A549 (cell line): ENCODE results near the gene HSD17B3. TPM values are rescaled to one million over a fixed set of nuclear protein-coding genes. Genes with fewer than 3 reads are reported as not detected.

Source experiments
- ATAC-seq, 2 experiments: fragments of 200-7000 bp in 1 of 2; fragments of >200 bp in 1 of 2; cut with Nextera tagmentation in 1 of 2; cut with Tn5 transposase in 1 of 2; 3 replicates each; pipeline versions ENCODE4 v1.8.0 to v1.9.1; 2018 to 2020; ENCODE audit warnings: mild to moderate bottlenecking in 1 of 2, moderate library complexity in 1 of 2
- CTCF ChIA-PET: fragments of 300-600 bp; sonication (Branson Sonifier 250); formaldehyde crosslinking; extraction: SDS; loops from one replicate; lab custom pipeline; 2021; ENCODE audit warnings: antibody characterized with exemption, inconsistent platforms; lab: Yijun Ruan, JAX
- POLR2A ChIA-PET: fragments of 350-600 bp; formaldehyde crosslinking; extraction: SDS; loops from one replicate; lab custom pipeline; 2021; ENCODE audit warnings: antibody characterized with exemption, inconsistent platforms; lab: Yijun Ruan, JAX
- DNase-seq, 2 experiments: peaks; one replicate each; pipeline versions ENCODE4 v3.0.0 to v3.0.0-alpha.2; 2011 to 2016; ENCODE audit warnings: low read depth in 1 of 2, low spot score in 1 of 2
- FAIRE-seq: peaks from 2 replicates; lab custom pipeline; 2011; peaks lifted over from hg19 to GRCh38; lab: Jason Lieb, UNC
- H3K27ac ChIP-seq, 2 experiments: fragments of >200 bp; sonication (Bioruptor Twin); formaldehyde crosslinking; 3 replicates each; pipeline ENCODE4 v1.5.1; 2016 to 2017
- H3K4me1 ChIP-seq: fragments of >200 bp; sonication (Bioruptor Twin); formaldehyde crosslinking; 3 replicates; pipeline ENCODE4 v1.6.1; 2016
- H3K4me2 ChIP-seq: fragments of >200 bp; sonication (Bioruptor Twin); formaldehyde crosslinking; 3 replicates; pipeline ENCODE4 v1.6.1; 2016
- H3K4me3 ChIP-seq: fragments of >200 bp; sonication (Bioruptor Twin); formaldehyde crosslinking; 3 replicates; pipeline ENCODE4 v1.5.1; 2016
- H3K9me3 ChIP-seq: fragments of >200 bp; sonication (Bioruptor Twin); formaldehyde crosslinking; 3 replicates; pipeline ENCODE4 v1.6.1; 2016
- BHLHE40 ChIP-seq: IDR thresholded peaks from 2 replicates; pipeline ENCODE4 v1.6.1; 2012; ENCODE audit warnings: low read depth, low read length, inconsistent platforms
- CBX8 ChIP-seq: fragments of 200-600 bp; sonication (generic); IDR thresholded peaks from 2 replicates; pipeline ENCODE4 v1.6.1; 2016
- CEBPB ChIP-seq, 2 experiments: fragments of >200 bp in 1 of 2; sonication (Bioruptor Twin) in 1 of 2; formaldehyde crosslinking in 1 of 2; IDR thresholded peaks; 2 replicates each; pipeline ENCODE4 v1.6.1; 2012 to 2016
- CHD4 ChIP-seq: fragments of 200-600 bp; sonication (generic); IDR thresholded peaks from 2 replicates; pipeline ENCODE4 v1.6.1; 2016; ENCODE audit warnings: antibody characterized with exemption, mild to moderate bottlenecking, borderline replicate concordance
- EHF ChIP-seq: fragments of 250-450 bp; sonication (Bioruptor Pico); IDR thresholded peaks from 2 replicates; pipeline ENCODE4 v1.5.0; 2020; ENCODE audit warnings: mild to moderate bottlenecking
- HOXB13 ChIP-seq: fragments of 250-450 bp; sonication (Bioruptor Pico); IDR thresholded peaks from 2 replicates; pipeline ENCODE4 v1.5.0; 2020; ENCODE audit warnings: low read depth, mild to moderate bottlenecking, moderate library complexity
- MYC ChIP-seq: IDR thresholded peaks from 2 replicates; pipeline ENCODE4 v1.6.1; 2012; ENCODE audit warnings: mild to moderate bottlenecking, inconsistent platforms, low read length, improper control_type of control experiment, borderline replicate concordance
- NR3C1 ChIP-seq: fragments of >200 bp; sonication (Bioruptor Twin); formaldehyde crosslinking; IDR thresholded peaks from 3 replicates; pipeline ENCODE4 v1.6.1; 2017
- PHF8 ChIP-seq: fragments of 200-600 bp; sonication (generic); IDR thresholded peaks from 2 replicates; pipeline ENCODE4 v1.6.1; 2016; ENCODE audit warnings: low read depth, mild to moderate bottlenecking, antibody characterized with exemption, moderate library complexity, borderline replicate concordance
- RCOR1 ChIP-seq: fragments of 150-350 bp; IDR thresholded peaks from 2 replicates; pipeline ENCODE4 v1.6.1; 2014; ENCODE audit warnings: antibody characterized with exemption, low read length, low read depth
- TFCP2L1 ChIP-seq: fragments of 250-450 bp; sonication (Bioruptor Pico); IDR thresholded peaks from 2 replicates; pipeline ENCODE4 v1.5.0; 2021; ENCODE audit warnings: mild to moderate bottlenecking
- ZC3H11A ChIP-seq: fragments of 450-650 bp; IDR thresholded peaks from 2 replicates; pipeline ENCODE4 v1.6.1; 2014; ENCODE audit warnings: antibody characterized with exemption, mild to moderate bottlenecking
- ZNF302 ChIP-seq: fragments of 250-450 bp; sonication (Bioruptor Pico); IDR thresholded peaks from 2 replicates; pipeline ENCODE4 v1.9.0; 2021; ENCODE audit warnings: inconsistent platforms, mild to moderate bottlenecking, moderate library complexity
- WGBS: methylation state at CpG from one replicate; pipeline ENCODE4 v1.1.6; 2017; ENCODE audit errors: missing lambda C conversion rate; 5-methylcytosine and 5-hydroxymethylcytosine counted together
- polyA plus RNA-seq, 4 experiments: library from polyadenylated mRNA; depleted of rRNA in 3 of 4; stranded (reverse); fragments of >200 nt; fragmentation: RNase III in 1 of 4; extraction: RNeasy Plus Mini Kit Qiagen cat#74134 plus additional on column Dnase treatment in 1 of 4; gene quantifications; 2 replicates in 3 of 4; 3 replicates in 1 of 4; pipeline ENCODE4 v1.2.3, GENCODE V29; 2011 to 2017
- TF ChIP-seq, protein P1 (sequence below): fragments of 150-350 bp; IDR thresholded peaks from 2 replicates; pipeline ENCODE4 v1.6.1; 2014; ENCODE audit warnings: low read depth, mild to moderate bottlenecking, low read length
- TF ChIP-seq, protein P2 (sequence below): fragments of 200-600 bp; sonication (generic); IDR thresholded peaks from 2 replicates; pipeline ENCODE4 v1.6.1; 2016; ENCODE audit warnings: antibody characterized with exemption, mild to moderate bottlenecking, moderate library complexity
- TF ChIP-seq, protein P3 (sequence below): fragments of 250-450 bp; sonication (Bioruptor Pico); IDR thresholded peaks from 2 replicates; pipeline ENCODE4 v1.5.0; 2020; ENCODE audit warnings: low read depth, mild to moderate bottlenecking, moderate library complexity
- TF ChIP-seq, protein P4 (sequence below): IDR thresholded peaks from 2 replicates; pipeline ENCODE4 v1.6.1; 2012; ENCODE audit warnings: low read depth, borderline replicate concordance
- TF ChIP-seq, protein P5 (sequence below): fragments of 450-650 bp; IDR thresholded peaks from 2 replicates; pipeline ENCODE4 v1.6.1; 2014; ENCODE audit warnings: antibody characterized with exemption
- TF ChIP-seq, protein P6 (sequence below): fragments of >200 bp; sonication (Bioruptor Twin); formaldehyde crosslinking; IDR thresholded peaks from 2 replicates; pipeline ENCODE4 v1.6.1; 2016

HSD17B3 gene
- polyA plus RNA-seq, 2 of the 4 experiments (the other 2 are of a cell fraction) = 0.22 to 0.25 TPM

DNA sequence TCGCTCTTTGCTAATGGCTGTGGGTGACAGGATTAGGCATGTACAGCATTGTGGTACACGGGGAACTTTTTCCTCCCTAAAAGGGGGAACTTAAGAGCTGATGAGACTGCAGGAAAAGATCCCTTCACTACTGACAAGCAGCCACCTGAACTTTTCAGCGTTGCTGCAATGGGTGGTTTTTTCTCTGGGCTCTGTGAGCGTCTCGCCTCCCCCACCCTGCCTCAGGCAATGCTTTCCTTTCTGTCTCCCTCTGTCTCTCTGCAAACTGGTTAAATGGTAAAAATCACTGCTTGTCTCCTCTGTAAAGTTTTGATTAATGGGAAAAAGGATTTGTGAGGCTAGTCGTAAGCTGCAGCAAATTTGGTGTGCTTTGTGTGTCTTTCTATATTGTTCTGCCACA is 20.3 kb downstream of the HSD17B3 start:
- WGBS = 81% methylated on average over 6 of the region's 6 CpGs
- H3K4me2 ChIP-seq = no peak overlapping the region
- no peaks in the 10 kb centered on the region for H3K4me1 ChIP-seq
- CTCF ChIA-PET = interaction anchor here (1.1 to 1.4 kb wide), 2 partner anchors 10 to 11 kb away, joined by 3 read pairs; no protein-coding TSS in a partner anchor
- H3K27ac ChIP-seq = no peak overlapping the region
- H3K9me3 ChIP-seq = no peaks in the 10 kb centered on the region
- no peak for ATAC-seq
- no peak for FAIRE-seq
- no peak overlapping the region for H3K4me3 ChIP-seq
- TF ChIP-seq BHLHE40 = no peak
- TF ChIP-seq PHF8 = no peak
- TF ChIP-seq MYC = no peak
- TF ChIP-seq, protein P1, sequence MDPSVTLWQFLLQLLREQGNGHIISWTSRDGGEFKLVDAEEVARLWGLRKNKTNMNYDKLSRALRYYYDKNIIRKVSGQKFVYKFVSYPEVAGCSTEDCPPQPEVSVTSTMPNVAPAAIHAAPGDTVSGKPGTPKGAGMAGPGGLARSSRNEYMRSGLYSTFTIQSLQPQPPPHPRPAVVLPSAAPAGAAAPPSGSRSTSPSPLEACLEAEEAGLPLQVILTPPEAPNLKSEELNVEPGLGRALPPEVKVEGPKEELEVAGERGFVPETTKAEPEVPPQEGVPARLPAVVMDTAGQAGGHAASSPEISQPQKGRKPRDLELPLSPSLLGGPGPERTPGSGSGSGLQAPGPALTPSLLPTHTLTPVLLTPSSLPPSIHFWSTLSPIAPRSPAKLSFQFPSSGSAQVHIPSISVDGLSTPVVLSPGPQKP = no peak
- TF ChIP-seq NR3C1 = no peak
- TF ChIP-seq, protein P2, sequence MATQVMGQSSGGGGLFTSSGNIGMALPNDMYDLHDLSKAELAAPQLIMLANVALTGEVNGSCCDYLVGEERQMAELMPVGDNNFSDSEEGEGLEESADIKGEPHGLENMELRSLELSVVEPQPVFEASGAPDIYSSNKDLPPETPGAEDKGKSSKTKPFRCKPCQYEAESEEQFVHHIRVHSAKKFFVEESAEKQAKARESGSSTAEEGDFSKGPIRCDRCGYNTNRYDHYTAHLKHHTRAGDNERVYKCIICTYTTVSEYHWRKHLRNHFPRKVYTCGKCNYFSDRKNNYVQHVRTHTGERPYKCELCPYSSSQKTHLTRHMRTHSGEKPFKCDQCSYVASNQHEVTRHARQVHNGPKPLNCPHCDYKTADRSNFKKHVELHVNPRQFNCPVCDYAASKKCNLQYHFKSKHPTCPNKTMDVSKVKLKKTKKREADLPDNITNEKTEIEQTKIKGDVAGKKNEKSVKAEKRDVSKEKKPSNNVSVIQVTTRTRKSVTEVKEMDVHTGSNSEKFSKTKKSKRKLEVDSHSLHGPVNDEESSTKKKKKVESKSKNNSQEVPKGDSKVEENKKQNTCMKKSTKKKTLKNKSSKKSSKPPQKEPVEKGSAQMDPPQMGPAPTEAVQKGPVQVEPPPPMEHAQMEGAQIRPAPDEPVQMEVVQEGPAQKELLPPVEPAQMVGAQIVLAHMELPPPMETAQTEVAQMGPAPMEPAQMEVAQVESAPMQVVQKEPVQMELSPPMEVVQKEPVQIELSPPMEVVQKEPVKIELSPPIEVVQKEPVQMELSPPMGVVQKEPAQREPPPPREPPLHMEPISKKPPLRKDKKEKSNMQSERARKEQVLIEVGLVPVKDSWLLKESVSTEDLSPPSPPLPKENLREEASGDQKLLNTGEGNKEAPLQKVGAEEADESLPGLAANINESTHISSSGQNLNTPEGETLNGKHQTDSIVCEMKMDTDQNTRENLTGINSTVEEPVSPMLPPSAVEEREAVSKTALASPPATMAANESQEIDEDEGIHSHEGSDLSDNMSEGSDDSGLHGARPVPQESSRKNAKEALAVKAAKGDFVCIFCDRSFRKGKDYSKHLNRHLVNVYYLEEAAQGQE = no peak
- TF ChIP-seq ZNF302 (CRISPR knock-in tag) = no peak
- no peak for TF ChIP-seq ZC3H11A
- TF ChIP-seq, protein P3, sequence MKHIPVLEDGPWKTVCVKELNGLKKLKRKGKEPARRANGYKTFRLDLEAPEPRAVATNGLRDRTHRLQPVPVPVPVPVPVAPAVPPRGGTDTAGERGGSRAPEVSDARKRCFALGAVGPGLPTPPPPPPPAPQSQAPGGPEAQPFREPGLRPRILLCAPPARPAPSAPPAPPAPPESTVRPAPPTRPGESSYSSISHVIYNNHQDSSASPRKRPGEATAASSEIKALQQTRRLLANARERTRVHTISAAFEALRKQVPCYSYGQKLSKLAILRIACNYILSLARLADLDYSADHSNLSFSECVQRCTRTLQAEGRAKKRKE (CRISPR knock-in tag) = no peak
- no peak for TF ChIP-seq TFCP2L1 (CRISPR knock-in tag)
- TF ChIP-seq EHF = no peak
- TF ChIP-seq, protein P4, sequence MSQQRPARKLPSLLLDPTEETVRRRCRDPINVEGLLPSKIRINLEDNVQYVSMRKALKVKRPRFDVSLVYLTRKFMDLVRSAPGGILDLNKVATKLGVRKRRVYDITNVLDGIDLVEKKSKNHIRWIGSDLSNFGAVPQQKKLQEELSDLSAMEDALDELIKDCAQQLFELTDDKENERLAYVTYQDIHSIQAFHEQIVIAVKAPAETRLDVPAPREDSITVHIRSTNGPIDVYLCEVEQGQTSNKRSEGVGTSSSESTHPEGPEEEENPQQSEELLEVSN = no peak
- TF ChIP-seq, protein P5, sequence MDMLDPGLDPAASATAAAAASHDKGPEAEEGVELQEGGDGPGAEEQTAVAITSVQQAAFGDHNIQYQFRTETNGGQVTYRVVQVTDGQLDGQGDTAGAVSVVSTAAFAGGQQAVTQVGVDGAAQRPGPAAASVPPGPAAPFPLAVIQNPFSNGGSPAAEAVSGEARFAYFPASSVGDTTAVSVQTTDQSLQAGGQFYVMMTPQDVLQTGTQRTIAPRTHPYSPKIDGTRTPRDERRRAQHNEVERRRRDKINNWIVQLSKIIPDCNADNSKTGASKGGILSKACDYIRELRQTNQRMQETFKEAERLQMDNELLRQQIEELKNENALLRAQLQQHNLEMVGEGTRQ = no peak
- no peak for TF ChIP-seq HOXB13 (CRISPR knock-in tag)
- TF ChIP-seq CHD4 = no peak
- TF ChIP-seq CBX8 = no peak
- TF ChIP-seq CEBPB (IDR thresholded peaks at IDR 0.05) = no peak
- POLR2A ChIA-PET = no interaction called here
- no peak for DNase-seq

DNA sequence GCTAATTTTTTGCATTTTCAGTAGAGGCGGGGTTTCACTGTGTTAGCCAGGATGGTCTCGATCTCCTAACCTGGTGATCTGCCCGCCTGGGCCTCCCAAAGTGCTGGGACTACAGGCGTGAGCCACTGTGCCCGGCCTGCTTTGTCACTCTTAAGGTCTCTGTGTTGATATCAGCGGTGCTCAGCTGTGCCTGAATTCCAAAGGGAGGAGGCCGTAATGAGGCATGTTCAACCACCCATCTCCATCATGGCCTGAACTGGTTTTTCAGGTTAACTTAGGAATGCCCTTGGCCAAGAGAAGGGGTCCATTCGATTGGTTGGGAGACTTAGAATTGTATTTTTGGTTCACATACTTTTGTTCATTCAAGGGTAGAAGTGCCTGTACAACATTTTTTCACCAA is 22.0 kb downstream of the HSD17B3 start:
- no peak for DNase-seq
- no peak for TF ChIP-seq ZNF302 (CRISPR knock-in tag)
- TF ChIP-seq RCOR1 = no peak
- TF ChIP-seq, protein P6, sequence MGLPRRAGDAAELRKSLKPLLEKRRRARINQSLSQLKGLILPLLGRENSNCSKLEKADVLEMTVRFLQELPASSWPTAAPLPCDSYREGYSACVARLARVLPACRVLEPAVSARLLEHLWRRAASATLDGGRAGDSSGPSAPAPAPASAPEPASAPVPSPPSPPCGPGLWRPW = no peak
- TF ChIP-seq, all 56 proteins: peak for 0
- CTCF ChIA-PET = interaction anchor here (0.6 kb wide), 1 partner anchor 172 kb away, joined by 3 read pairs; no protein-coding TSS in a partner anchor
- Histone ChIP-seq H3K4me2 (no peak overlapping the region), H3K27ac (no peak overlapping the region), H3K4me3 (no peak overlapping the region), H3K9me3 (peaks cover 10% of the 10 kb centered on the region), H3K4me1 (no peaks in the 10 kb centered on the region)
- POLR2A ChIA-PET = no interaction called here
- no peak for ATAC-seq
- WGBS = 88% methylated on average over 8 of the region's 8 CpGs
- FAIRE-seq = no peak
